ENCODE data around the gene PEX14.

DNA sequence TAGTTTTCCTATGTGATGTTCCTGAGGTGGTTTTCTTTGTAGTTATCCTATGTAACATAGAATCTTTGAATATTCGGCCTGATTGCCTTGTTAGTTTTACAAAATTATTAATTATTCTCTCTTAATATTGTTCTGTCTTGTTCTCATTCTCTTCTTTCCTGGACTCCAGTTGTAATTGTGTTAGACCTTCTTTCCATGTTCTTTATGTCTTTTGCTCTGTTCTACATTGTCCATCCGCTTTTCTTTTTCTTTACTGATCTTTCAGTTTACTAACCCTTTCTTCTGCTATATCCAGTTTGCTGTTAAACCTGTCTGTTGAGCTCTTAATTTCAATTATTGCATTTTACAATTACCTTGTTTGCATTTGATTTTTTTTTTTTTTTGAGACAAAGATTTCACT, 89.3 kb downstream of the PEX14 start:
- no peak for TF ChIP-seq SMC3 (conservative IDR thresholded peaks at IDR 0.05; ENCODE audit: poor library complexity)
- TF ChIP-seq, protein P1, sequence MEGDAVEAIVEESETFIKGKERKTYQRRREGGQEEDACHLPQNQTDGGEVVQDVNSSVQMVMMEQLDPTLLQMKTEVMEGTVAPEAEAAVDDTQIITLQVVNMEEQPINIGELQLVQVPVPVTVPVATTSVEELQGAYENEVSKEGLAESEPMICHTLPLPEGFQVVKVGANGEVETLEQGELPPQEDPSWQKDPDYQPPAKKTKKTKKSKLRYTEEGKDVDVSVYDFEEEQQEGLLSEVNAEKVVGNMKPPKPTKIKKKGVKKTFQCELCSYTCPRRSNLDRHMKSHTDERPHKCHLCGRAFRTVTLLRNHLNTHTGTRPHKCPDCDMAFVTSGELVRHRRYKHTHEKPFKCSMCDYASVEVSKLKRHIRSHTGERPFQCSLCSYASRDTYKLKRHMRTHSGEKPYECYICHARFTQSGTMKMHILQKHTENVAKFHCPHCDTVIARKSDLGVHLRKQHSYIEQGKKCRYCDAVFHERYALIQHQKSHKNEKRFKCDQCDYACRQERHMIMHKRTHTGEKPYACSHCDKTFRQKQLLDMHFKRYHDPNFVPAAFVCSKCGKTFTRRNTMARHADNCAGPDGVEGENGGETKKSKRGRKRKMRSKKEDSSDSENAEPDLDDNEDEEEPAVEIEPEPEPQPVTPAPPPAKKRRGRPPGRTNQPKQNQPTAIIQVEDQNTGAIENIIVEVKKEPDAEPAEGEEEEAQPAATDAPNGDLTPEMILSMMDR (IDR thresholded peaks at IDR 0.05; ENCODE audit: poor library complexity, severe bottlenecking): no peak
- TF ChIP-seq MXI1 (conservative IDR thresholded peaks at IDR 0.05; ENCODE audit: poor library complexity, severe bottlenecking): no peak
- TF ChIP-seq EP300 (conservative IDR thresholded peaks at IDR 0.05; ENCODE audit: poor library complexity, severe bottlenecking): no peak
